Lower leg skin (tissue), 4 donors: ENCODE results near the gene PEX11B. TPM values are rescaled to one million over a fixed set of nuclear protein-coding genes. Genes with fewer than 3 reads are reported as not detected.

Experiments used
- DNase-seq, 2 donors: peaks; one replicate each; pipeline ENCODE4 v3.0.0-alpha.2; 2019; ENCODE audit warnings: low spot score in 2 of 2
- H3K4me3 ChIP-seq: fragments of 200-600 bp; sonication (generic); 2 replicates; pipeline ENCODE4 v1.5.1; 2017; ENCODE audit warnings: mild to moderate bottlenecking, low read depth; ENCODE audit not compliant: poor library complexity, severe bottlenecking
- CTCF ChIP-seq, 3 donors: fragments of 450-650 bp; IDR thresholded peaks; one replicate each; pipeline ENCODE4 v1.5.1; 2016; ENCODE audit warnings: antibody characterized with exemption in 3 of 3, mild to moderate bottlenecking in 3 of 3, moderate library complexity in 2 of 3
- POLR2A ChIP-seq, 2 donors: fragments of 450-650 bp; IDR thresholded peaks; one replicate each; pipeline ENCODE4 v1.6.1; 2016 to 2017; ENCODE audit warnings: antibody characterized with exemption in 2 of 2, mild to moderate bottlenecking in 1 of 2, moderate library complexity in 1 of 2
- WGBS, 2 donors: methylation state at CpG; one replicate each; pipeline ENCODE4 v1.1.5; 2018; 5-methylcytosine and 5-hydroxymethylcytosine counted together
- intact Hi-C: fragments of 100-400 bp; cut with DNase I; formaldehyde crosslinking; loops from one replicate; pipeline ENCODE4 v1.15.0; 2023; ENCODE audit warnings: low total_unique reads
- total RNA-seq, 4 donors: library from RNA; depleted of rRNA; stranded (reverse); fragments of >200 nt; gene quantifications; one replicate each; pipeline ENCODE4 v1.1.0, GENCODE V29; 2016

The PEX11B gene
- total RNA-seq, 4 donors from 2014 or later: 27.0 to 47.1 (median 30.2) TPM

- H3K4me3 ChIP-seq: no peak overlapping the region
- TF ChIP-seq CTCF (IDR thresholded peaks at IDR 0.05) (no peak), POLR2A (IDR thresholded peaks at IDR 0.05) (no peak)
- DNase-seq: no peak
- intact Hi-C loops: no loop called here
Observed at GRCh38 chr1:145959333-145959732, 40.8 kb upstream of the PEX11B start.

- no peak for TF ChIP-seq POLR2A (IDR thresholded peaks at IDR 0.05)
- TF ChIP-seq CTCF (IDR thresholded peaks at IDR 0.05): no peak
- no peak for DNase-seq
- H3K4me3 ChIP-seq: no peak overlapping the region
- intact Hi-C loops: no loop called here
Observed at GRCh38 chr1:145958734-145959133, 40.2 kb upstream of the PEX11B start.

- WGBS, 2 donors: 0% methylated on average over 22 to 38 of the region's 60 CpGs
- DNase-seq: peak; percentile 96 to 99
- TF ChIP-seq POLR2A (IDR thresholded peaks at IDR 0.05) (peak in 1 of 2 donors; percentile 74), CTCF (IDR thresholded peaks at IDR 0.05) (no peak)
- intact Hi-C loops: no loop called here
- peak within 1 kb of the TSS; percentile 71 for H3K4me3 ChIP-seq
Observed at GRCh38 chr1:145957443-145958319, 39.2 kb upstream of the PEX11B start, which contains the start of gene LIX1L. LIX1L (minus strand) TSS chr1:145958017; CDS start chr1:145957927, 90 bp downstream.

GRCh38 chr1:145956781-145957442 is 38.4 kb upstream of the PEX11B start:
- peak overlapping the region; percentile 71 for H3K4me3 ChIP-seq
- TF ChIP-seq POLR2A (IDR thresholded peaks at IDR 0.05): no peak
- TF ChIP-seq CTCF (IDR thresholded peaks at IDR 0.05): no peak
- 6 to 7% methylated on average over 3 of the region's 3 CpGs for WGBS, 2 donors
- intact Hi-C loops: no loop called here
- DNase-seq: peak in 1 of 2 donors; percentile 72

GRCh38 chr1:145956361-145956760 is 37.8 kb upstream of the PEX11B start:
- intact Hi-C loops: no loop called here
- no peak for DNase-seq
- H3K4me3 ChIP-seq: no peak overlapping the region
- no peak for TF ChIP-seq CTCF (IDR thresholded peaks at IDR 0.05)
- TF ChIP-seq POLR2A (IDR thresholded peaks at IDR 0.05): no peak
